Esophagus squamous epithelium (tissue), 5 donors: ENCODE data around the gene MAP2K7. TPM values are rescaled to one million over a fixed set of nuclear protein-coding genes. Genes with fewer than 3 reads are reported as not detected.

Experiments
- DNase-seq: peaks from one replicate; lab custom pipeline; 2025; lab: John Stamatoyannopoulos, UW
- H3K27ac ChIP-seq, 4 donors: fragments of 200-600 bp; sonication (generic); one replicate each; pipeline ENCODE4 v1.5.1; 2016 to 2019; ENCODE audit warnings: mild to moderate bottlenecking in 1 of 4
- H3K27me3 ChIP-seq, 4 donors: fragments of 200-600 bp; sonication (generic); 1 replicate in 3 of 4; 2 replicates in 1 of 4; pipeline versions ENCODE4 v1.5.1 to v1.6.0; 2017 to 2021; ENCODE audit warnings: antibody characterized with exemption in 1 of 4
- H3K36me3 ChIP-seq, 3 donors: fragments of 200-600 bp; sonication (generic); one replicate each; pipeline ENCODE4 v1.5.1; 2016 to 2019
- H3K4me1 ChIP-seq, 3 donors: fragments of 200-600 bp; sonication (generic); one replicate each; pipeline ENCODE4 v1.5.1; 2017 to 2019
- H3K4me3 ChIP-seq, 4 donors: fragments of 200-600 bp; sonication (generic); 1 replicate in 3 of 4; 2 replicates in 1 of 4; pipeline ENCODE4 v1.5.1; 2016 to 2019; ENCODE audit warnings: mild to moderate bottlenecking in 2 of 4, moderate library complexity in 1 of 4
- H3K9me3 ChIP-seq, 3 donors: fragments of 200-600 bp; sonication (generic); one replicate each; pipeline ENCODE4 v1.5.1; 2016 to 2019
- CTCF ChIP-seq, 6 experiments: fragments of 450-650 bp in 4 of 6; fragments of 200-600 bp in 2 of 6; sonication (generic) in 2 of 6; IDR thresholded peaks; one replicate each; pipeline ENCODE4 v1.5.1; 2016 to 2019; ENCODE audit warnings: antibody characterized with exemption in 6 of 6, mild to moderate bottlenecking in 4 of 6, moderate library complexity in 4 of 6
- POLR2A ChIP-seq, 4 donors: fragments of 450-650 bp; IDR thresholded peaks; one replicate each; pipeline ENCODE4 v1.6.1; 2017; ENCODE audit warnings: antibody characterized with exemption in 4 of 4, mild to moderate bottlenecking in 4 of 4, moderate library complexity in 3 of 4
- WGBS, 2 donors: methylation state at CpG; one replicate each; pipeline ENCODE4 v1.1.5; 2018; 5-methylcytosine and 5-hydroxymethylcytosine counted together
- intact Hi-C: fragments of 100-400 bp; cut with DNase I; formaldehyde crosslinking; loops from one replicate; pipeline ENCODE4 v1.15.0; 2022
- total RNA-seq, 4 donors: library from RNA; depleted of rRNA; stranded (reverse); fragments of >200 nt; gene quantifications; one replicate each; pipeline ENCODE4 v1.1.0, GENCODE V29; 2016
- donor health status: DM: yes; HTN: yes; CAD: no.

MAP2K7 gene
- total RNA-seq, 4 donors from 2014 or later: 8.6 to 17.3 (median 13.8) TPM

- intact Hi-C loops: no loop called here
- peaks cover 11 to 58% (median 21%) of the 10 kb centered on the region in 4 donors for H3K27me3 ChIP-seq
Observed at GRCh38 chr19:7873304-7874075, 30.2 kb upstream of the MAP2K7 start.

DNA sequence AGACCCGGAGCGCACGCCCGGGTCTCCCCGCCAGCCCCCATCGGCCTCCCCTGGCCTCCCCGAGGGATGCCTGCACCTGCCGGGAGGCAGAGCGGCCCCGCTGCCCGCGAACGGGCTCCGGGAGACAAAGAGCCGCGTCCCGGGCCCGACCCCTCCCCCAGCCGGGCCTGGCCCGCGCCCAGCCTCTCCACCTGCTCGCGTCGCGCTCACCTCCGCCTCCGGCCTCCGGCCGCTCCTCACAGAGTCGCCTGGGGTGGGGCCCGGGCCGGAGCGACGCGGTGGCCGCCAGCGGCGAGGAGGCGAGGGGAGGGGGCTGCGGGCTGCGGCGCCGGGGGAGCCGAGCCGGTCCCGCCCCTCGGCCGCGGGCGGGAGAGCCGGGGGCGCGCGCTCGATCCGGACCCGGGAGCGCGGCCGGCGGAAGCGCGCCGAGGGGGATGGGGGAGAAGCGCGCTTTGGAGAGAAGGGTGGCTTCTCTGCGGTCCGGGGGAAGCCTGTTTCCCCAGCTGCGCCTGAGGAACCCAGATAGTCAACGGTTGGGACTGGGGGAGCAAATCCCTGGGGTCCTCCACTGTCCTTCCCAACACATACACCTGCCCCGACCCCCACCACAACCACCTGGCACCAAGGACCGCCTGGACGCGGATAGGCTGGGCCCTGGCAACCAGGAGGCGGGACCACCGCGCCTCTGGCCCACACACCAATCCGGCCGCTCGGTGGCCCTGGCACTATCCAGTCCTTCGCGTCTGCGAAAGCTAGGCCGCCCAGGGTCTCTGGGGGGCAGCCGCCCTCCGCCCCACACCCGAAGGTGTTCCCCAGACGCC lies 29.4 kb upstream of the MAP2K7 start, which contains the start of gene PRR36:
PRR36 (minus strand) TSS at position 315 of the 821 bp plus-strand sequence. CDS start 701 bp downstream, outside the sequence.
- Histone ChIP-seq H3K27me3 (peaks cover 11 to 56% (median 21%) of the 10 kb centered on the region in 4 donors), H3K27ac (no peak within 1 kb of the TSS), H3K4me3 (peak within 1 kb of the TSS in 2 of 4 donors; percentile 26 to 54), H3K9me3 (no peaks in the 10 kb centered on the region), H3K36me3 (no peaks in the 10 kb centered on the region), H3K4me1 (peaks cover 20 to 57% (median 31%) of the 10 kb centered on the region in 3 donors)
- DNase-seq: no peak
- intact Hi-C loops: no loop called here
- TF ChIP-seq POLR2A (IDR thresholded peaks at IDR 0.05): no peak
- no peak for TF ChIP-seq CTCF (IDR thresholded peaks at IDR 0.05)
- no CpG with 5 or more reads among the region's 88 CpGs for WGBS, 2 donors

More at GRCh38 chr19:7873304-7874075, 30.2 kb upstream of the MAP2K7 start:
- Histone ChIP-seq H3K27ac (no peak overlapping the region), H3K9me3 (no peaks in the 10 kb centered on the region), H3K36me3 (no peaks in the 10 kb centered on the region), H3K4me3 (peak overlapping the region in 2 of 4 donors; percentile 26 to 54), H3K4me1 (peaks cover 25 to 65% (median 39%) of the 10 kb centered on the region in 3 donors)
- TF ChIP-seq CTCF (IDR thresholded peaks at IDR 0.05) (no peak), POLR2A (IDR thresholded peaks at IDR 0.05) (no peak)
- DNase-seq: no peak
- 17 to 38% methylated on average over 5 to 25 of the region's 53 CpGs for WGBS, 2 donors

- Histone ChIP-seq H3K27ac (no peak overlapping the region), H3K9me3 (no peaks in the 10 kb centered on the region), H3K27me3 (peaks cover 11 to 56% (median 21%) of the 10 kb centered on the region in 4 donors), H3K4me1 (peaks cover 19 to 51% (median 25%) of the 10 kb centered on the region in 3 donors), H3K36me3 (no peaks in the 10 kb centered on the region), H3K4me3 (peak overlapping the region in 1 of 4 donors; percentile 54)
- intact Hi-C loops: no loop called here
- DNase-seq: no peak
- TF ChIP-seq CTCF (IDR thresholded peaks at IDR 0.05): no peak
- no peak for TF ChIP-seq POLR2A (IDR thresholded peaks at IDR 0.05)
- 24 to 57% methylated on average over 8 to 11 of the region's 12 CpGs for WGBS, 2 donors
Observed at GRCh38 chr19:7874897-7875273, 28.8 kb upstream of the MAP2K7 start.

GRCh38 chr19:7877249-7877836 lies 26.3 kb upstream of the MAP2K7 start:
- TF ChIP-seq CTCF (IDR thresholded peaks at IDR 0.05) (no peak), POLR2A (IDR thresholded peaks at IDR 0.05) (no peak)
- 47 to 67% methylated on average over 6 of the region's 6 CpGs for WGBS, 2 donors
- intact Hi-C loops: no loop called here
- Histone ChIP-seq H3K9me3 (no peaks in the 10 kb centered on the region), H3K36me3 (no peaks in the 10 kb centered on the region), H3K4me3 (no peak overlapping the region), H3K27ac (no peak overlapping the region), H3K4me1 (peaks cover 8 to 27% (median 10%) of the 10 kb centered on the region in 3 donors), H3K27me3 (peaks cover 10 to 54% (median 20%) of the 10 kb centered on the region in 4 donors)
- DNase-seq: no peak
